Cardiac septum (tissue), 1 donor: Measurements from ENCODE around the gene MRPS18B. TPM values are rescaled to one million over a fixed set of nuclear protein-coding genes. Genes with fewer than 3 reads are reported as not detected.
"Not testable (repeated sequence)": the region's sequence is repeated elsewhere in the genome, so short reads cannot be mapped to it uniquely, and the experiment has no call there.

Source experiments
- DNase-seq: peaks from one replicate; pipeline ENCODE4 v3.0.0-alpha.2; 2020; ENCODE audit warnings: low spot score
- intact Hi-C: fragments of 100-400 bp; cut with DNase I; formaldehyde crosslinking; loops from one replicate; pipeline ENCODE4 v1.14.0; 2022
- total RNA-seq: library from RNA; stranded (reverse); fragmentation: NEBNext Ultra II Directional; extraction: Animal tissue kit (Norgen Biotek cat#: 25700); gene quantifications from one replicate; pipeline ENCODE4 v1.2.1, GENCODE V29; 2021
- donor health status: DM: no; HTN: no; CAD: no.

The MRPS18B gene
- total RNA-seq, 1 donor from 2014 or later, result 96.1 TPM

- intact Hi-C loops, result loop anchor here (5.0 kb wide), 3 partner anchors 62 to 923 kb away; partner anchors contain the start of genes DDX39B, GNL1, PPP1R18 and PRR3
- DNase-seq, result no peak
Observed at GRCh38 chr6:30619561-30619960, 1.9 kb downstream of the MRPS18B start.

GRCh38 chr6:30625511-30625910, 7.9 kb downstream of the MRPS18B start:
- intact Hi-C loops, result loop anchor here (5.0 kb wide), 1 partner anchor 47 kb away; the partner anchor contains the start of gene DHX16
- no peak for DNase-seq

GRCh38 chr6:30626484-30627366, 9.1 kb downstream of the MRPS18B start, which contains the start of gene ATAT1:
ATAT1 (plus strand) TSS chr6:30626874.
- peak; percentile 95 for DNase-seq
- intact Hi-C loops, result loop anchor here (5.0 kb wide), 1 partner anchor 46 kb away; the partner anchor contains the start of gene DHX16

GRCh38 chr6:30635834-30636233, 18.2 kb downstream of the MRPS18B start:
- intact Hi-C loops, result no loop called here
- no peak for DNase-seq

- no peak for DNase-seq
- intact Hi-C loops, result no loop called here
Observed at GRCh38 chr6:30640481-30640880, 22.8 kb downstream of the MRPS18B start.

- no peak for DNase-seq
- intact Hi-C loops, result no loop called here
Observed at GRCh38 chr6:30641048-30641447, 23.4 kb downstream of the MRPS18B start.

- intact Hi-C loops, result no loop called here
- no peak for DNase-seq
Observed at GRCh38 chr6:30643656-30644055, 26.0 kb downstream of the MRPS18B start.

GRCh38 chr6:30644769-30645168, 27.1 kb downstream of the MRPS18B start:
- no peak for DNase-seq
- intact Hi-C loops, result no loop called here

- intact Hi-C loops, result no loop called here
- no peak for DNase-seq
Observed at GRCh38 chr6:30645989-30646388, 28.3 kb downstream of the MRPS18B start.

GRCh38 chr6:30646450-30647241, 29.0 kb downstream of the MRPS18B start, which contains the start of gene C6orf136:
C6orf136 (plus strand) TSS chr6:30647133; CDS start chr6:30647232, 99 bp downstream.
- intact Hi-C loops, result no loop called here
- peak; percentile 97 for DNase-seq

GRCh38 chr6:30647242-30648116, 29.8 kb downstream of the MRPS18B start:
- DNase-seq, result peak; percentile 86
- intact Hi-C loops, result loop anchor here (2.0 kb wide), 1 partner anchor 23 kb away; no protein-coding TSS in a partner anchor

GRCh38 chr6:30651143-30651542, 33.5 kb downstream of the MRPS18B start:
- intact Hi-C loops, result no loop called here
- DNase-seq, result no peak

- no peak for DNase-seq
- intact Hi-C loops, result no loop called here
Observed at GRCh38 chr6:30654798-30655742, 37.4 kb downstream of the MRPS18B start.

GRCh38 chr6:30655743-30656094, 38.1 kb downstream of the MRPS18B start:
- intact Hi-C loops, result no loop called here
- no peak for DNase-seq

GRCh38 chr6:30656513-30656912, 38.9 kb downstream of the MRPS18B start:
- no peak for DNase-seq
- intact Hi-C loops, result no loop called here

- no peak for DNase-seq
- intact Hi-C loops, result no loop called here
Observed at GRCh38 chr6:30657454-30657853, 39.8 kb downstream of the MRPS18B start.

- DNase-seq, intact Hi-C loops: not testable (repeated sequence)
Observed at GRCh38 chr6:30657922-30658321, 40.3 kb downstream of the MRPS18B start.
